Mucosa of rectum (tissue), 2 donors: ENCODE results near the gene PABPC3.

Source experiments
- H3K27ac ChIP-seq, 2 donors: one replicate each; pipeline ENCODE4 v1.7.0; 2013; ENCODE audit warnings: inconsistent platforms in 2 of 2, low read depth in 2 of 2, low read length in 2 of 2
- H3K27me3 ChIP-seq, 2 donors: one replicate each; pipeline ENCODE4 v1.7.0; 2013; ENCODE audit warnings: low read length in 2 of 2; ENCODE audit not compliant: control insufficient read depth in 2 of 2, insufficient read depth in 2 of 2
- H3K36me3 ChIP-seq, 2 donors: one replicate each; pipeline ENCODE4 v1.7.0; 2013; ENCODE audit warnings: low read length in 2 of 2; ENCODE audit not compliant: control insufficient read depth in 2 of 2, insufficient read depth in 2 of 2
- H3K4me1 ChIP-seq, 2 donors: one replicate each; pipeline ENCODE4 v1.7.0; 2013; ENCODE audit warnings: low read length in 2 of 2, mild to moderate bottlenecking in 1 of 2; ENCODE audit not compliant: control insufficient read depth in 2 of 2, insufficient read depth in 2 of 2
- H3K4me3 ChIP-seq, 2 donors: one replicate each; pipeline ENCODE4 v1.7.0; 2013; ENCODE audit warnings: low read length in 2 of 2
- H3K9ac ChIP-seq, 2 donors: one replicate each; pipeline ENCODE4 v1.7.0; 2013; ENCODE audit warnings: low read length in 2 of 2, low read depth in 1 of 2, mild to moderate bottlenecking in 1 of 2
- H3K9me3 ChIP-seq, 2 donors: one replicate each; pipeline ENCODE4 v1.7.0; 2013; ENCODE audit warnings: low read length in 2 of 2; ENCODE audit not compliant: control insufficient read depth in 2 of 2
- donor health status: healthy.
- donor health status: Normal muscosa, but diverticular disease.

The PABPC3 gene

GRCh38 chr13:25110956-25111584 is 15.1 kb downstream of the PABPC3 start:
- no peak overlapping the region for H3K27ac ChIP-seq
- no peak overlapping the region for H3K4me3 ChIP-seq

GRCh38 chr13:25111585-25111956 is 15.6 kb downstream of the PABPC3 start:
- Histone ChIP-seq H3K27me3 (no peaks in the 10 kb centered on the region), H3K27ac (no peak overlapping the region), H3K36me3 (no peaks in the 10 kb centered on the region), H3K4me3 (no peak overlapping the region), H3K9me3 (no peaks in the 10 kb centered on the region), H3K4me1 (no peaks in the 10 kb centered on the region), H3K9ac (no peak overlapping the region)

More at GRCh38 chr13:25110956-25111584, 15.1 kb downstream of the PABPC3 start:
- H3K4me1 ChIP-seq = no peaks in the 10 kb centered on the region
- H3K9me3 ChIP-seq = no peaks in the 10 kb centered on the region
- H3K36me3 ChIP-seq = no peaks in the 10 kb centered on the region
- no peak overlapping the region for H3K9ac ChIP-seq
- H3K27me3 ChIP-seq = no peaks in the 10 kb centered on the region

- Histone ChIP-seq H3K4me3 (no peak overlapping the region), H3K27ac (no peak overlapping the region), H3K9ac (no peak overlapping the region), H3K27me3 (no peaks in the 10 kb centered on the region), H3K36me3 (no peaks in the 10 kb centered on the region), H3K4me1 (no peaks in the 10 kb centered on the region), H3K9me3 (no peaks in the 10 kb centered on the region)
Measured at GRCh38 chr13:25112695-25113255, 16.8 kb downstream of the PABPC3 start.

GRCh38 chr13:25114220-25114619 is 18.3 kb downstream of the PABPC3 start:
- Histone ChIP-seq H3K27ac (no peak overlapping the region), H3K36me3 (no peaks in the 10 kb centered on the region), H3K27me3 (no peaks in the 10 kb centered on the region), H3K9me3 (no peaks in the 10 kb centered on the region), H3K9ac (no peak overlapping the region), H3K4me1 (no peaks in the 10 kb centered on the region), H3K4me3 (no peak overlapping the region)

GRCh38 chr13:25116044-25116443 is 20.1 kb downstream of the PABPC3 start:
- Histone ChIP-seq H3K4me1 (no peaks in the 10 kb centered on the region), H3K36me3 (no peaks in the 10 kb centered on the region), H3K9ac (no peak overlapping the region), H3K27me3 (no peaks in the 10 kb centered on the region), H3K27ac (no peak overlapping the region), H3K9me3 (no peaks in the 10 kb centered on the region), H3K4me3 (no peak overlapping the region)

GRCh38 chr13:25117312-25117711 is 21.4 kb downstream of the PABPC3 start:
- Histone ChIP-seq H3K4me1 (no peaks in the 10 kb centered on the region), H3K9ac (no peak overlapping the region), H3K4me3 (no peak overlapping the region), H3K9me3 (no peaks in the 10 kb centered on the region), H3K27ac (no peak overlapping the region), H3K36me3 (no peaks in the 10 kb centered on the region), H3K27me3 (no peaks in the 10 kb centered on the region)

GRCh38 chr13:25118378-25118905 is 22.5 kb downstream of the PABPC3 start:
- H3K27ac ChIP-seq = no peak overlapping the region
- H3K36me3 ChIP-seq = no peaks in the 10 kb centered on the region
- H3K9me3 ChIP-seq = no peaks in the 10 kb centered on the region
- H3K4me1 ChIP-seq = no peaks in the 10 kb centered on the region
- no peaks in the 10 kb centered on the region for H3K27me3 ChIP-seq
- H3K9ac ChIP-seq = no peak overlapping the region
- no peak overlapping the region for H3K4me3 ChIP-seq

GRCh38 chr13:25130944-25131343 is 35.0 kb downstream of the PABPC3 start:
- no peaks in the 10 kb centered on the region for H3K9me3 ChIP-seq
- no peaks in the 10 kb centered on the region for H3K4me1 ChIP-seq
- no peaks in the 10 kb centered on the region for H3K27me3 ChIP-seq
- no peak overlapping the region for H3K27ac ChIP-seq
- no peaks in the 10 kb centered on the region for H3K36me3 ChIP-seq
- no peak overlapping the region for H3K4me3 ChIP-seq
- no peak overlapping the region for H3K9ac ChIP-seq

GRCh38 chr13:25131881-25132420 is 36.0 kb downstream of the PABPC3 start:
- no peaks in the 10 kb centered on the region for H3K9me3 ChIP-seq

GRCh38 chr13:25132751-25133390 is 36.9 kb downstream of the PABPC3 start:
- H3K4me3 ChIP-seq = no peak overlapping the region
- no peaks in the 10 kb centered on the region for H3K36me3 ChIP-seq
- no peak overlapping the region for H3K9ac ChIP-seq
- H3K27ac ChIP-seq = no peak overlapping the region
- H3K4me1 ChIP-seq = no peaks in the 10 kb centered on the region
- H3K27me3 ChIP-seq = no peaks in the 10 kb centered on the region
- H3K9me3 ChIP-seq = no peaks in the 10 kb centered on the region

More at GRCh38 chr13:25131881-25132420, 36.0 kb downstream of the PABPC3 start:
- Histone ChIP-seq H3K27ac (no peak overlapping the region), H3K9ac (no peak overlapping the region), H3K36me3 (no peaks in the 10 kb centered on the region), H3K4me1 (no peaks in the 10 kb centered on the region), H3K4me3 (no peak overlapping the region), H3K27me3 (no peaks in the 10 kb centered on the region)
